ENCODE results near the gene EGLN2.
"Not testable (repeated sequence)": the region's sequence is repeated elsewhere in the genome, so short reads cannot be mapped to it uniquely, and the experiment has no call there.

EGLN2 gene

GRCh38 chr19:40798683-40799557, at the start of gene EGLN2:
Gene EGLN2, plus strand, starts transcription at chr19:40799191. Its CDS starts 1,382 bp downstream, at chr19:40800573.
- DNase-seq (ENCODE audit: insufficient read length, low spot score) (peak; percentile 91), FAIRE-seq (peak; percentile 95)

- FAIRE-seq (peak; percentile 88), DNase-seq (ENCODE audit: insufficient read length, low spot score) (peak; percentile 98)
These were observed 48.7 kb upstream of the EGLN2 start, which contains the start of gene ACTMAP for GRCh38 chr19:40750058-40750873. Gene ACTMAP, minus strand, starts transcription at chr19:40750477. Its CDS starts 674 bp downstream, at chr19:40749803.

GRCh38 chr19:40750874-40751537, 48.0 kb upstream of the EGLN2 start, which contains the start of gene SNRPA:
Gene SNRPA, plus strand, starts transcription at chr19:40751203. Its CDS starts 206 bp downstream, at chr19:40751409.
- FAIRE-seq: peak; percentile 51
- peak; percentile 95 for DNase-seq (ENCODE audit: insufficient read length, low spot score)

- no peak for DNase-seq (ENCODE audit: insufficient read length, low spot score)
- no peak for FAIRE-seq
These were observed 46.7 kb upstream of the EGLN2 start for GRCh38 chr19:40752257-40752781.

- FAIRE-seq (no peak), DNase-seq (ENCODE audit: insufficient read length, low spot score) (no peak)
These were observed 44.3 kb upstream of the EGLN2 start for GRCh38 chr19:40754611-40755247.

GRCh38 chr19:40755248-40755624, 43.8 kb upstream of the EGLN2 start:
- FAIRE-seq (no peak), DNase-seq (ENCODE audit: insufficient read length, low spot score) (no peak)

- FAIRE-seq: no peak
- no peak for DNase-seq (ENCODE audit: insufficient read length, low spot score)
These were observed 43.2 kb upstream of the EGLN2 start for GRCh38 chr19:40755791-40756190.

- DNase-seq (ENCODE audit: insufficient read length, low spot score) (no peak), FAIRE-seq (no peak)
These were observed 42.4 kb upstream of the EGLN2 start for GRCh38 chr19:40756502-40757110.

- FAIRE-seq: no peak
- no peak for DNase-seq (ENCODE audit: insufficient read length, low spot score)
These were observed 40.5 kb upstream of the EGLN2 start for GRCh38 chr19:40758491-40758890.

GRCh38 chr19:40759352-40759751, 39.6 kb upstream of the EGLN2 start:
- no peak for FAIRE-seq
- no peak for DNase-seq (ENCODE audit: insufficient read length, low spot score)

GRCh38 chr19:40762754-40763470, 36.1 kb upstream of the EGLN2 start:
- FAIRE-seq: no peak
- DNase-seq (ENCODE audit: insufficient read length, low spot score): no peak

- DNase-seq (ENCODE audit: insufficient read length, low spot score) (no peak), FAIRE-seq (no peak)
These were observed 35.5 kb upstream of the EGLN2 start for GRCh38 chr19:40763526-40763925.

- FAIRE-seq: no peak
- no peak for DNase-seq (ENCODE audit: insufficient read length, low spot score)
These were observed 35.0 kb upstream of the EGLN2 start for GRCh38 chr19:40763963-40764362.

GRCh38 chr19:40766385-40766784, 32.6 kb upstream of the EGLN2 start:
- FAIRE-seq: not testable (repeated sequence)

GRCh38 chr19:40768869-40769268, 30.1 kb upstream of the EGLN2 start:
- DNase-seq (ENCODE audit: insufficient read length, low spot score) (no peak), FAIRE-seq (no peak)

More at GRCh38 chr19:40766385-40766784, 32.6 kb upstream of the EGLN2 start:
- not testable (repeated sequence) for DNase-seq (ENCODE audit: insufficient read length, low spot score)

- FAIRE-seq; DNase-seq (ENCODE audit: insufficient read length, low spot score): not testable (repeated sequence)
These were observed 27.7 kb upstream of the EGLN2 start for GRCh38 chr19:40771101-40771862.

GRCh38 chr19:40774916-40775631, 23.9 kb upstream of the EGLN2 start, which contains the start of gene MIA:
Gene MIA, plus strand, starts transcription at chr19:40775521. Its CDS starts 22 bp downstream, at chr19:40775543.
- DNase-seq (ENCODE audit: insufficient read length, low spot score): no peak
- FAIRE-seq: no peak
